HUDEP-2 (cell line): ENCODE measurements around the gene SEPSECS.
A peak's percentile ranks its signal among the peaks of the same experiment; 100 is the strongest.
"Not testable (repeated sequence)": the region's sequence is repeated elsewhere in the genome, so short reads cannot be mapped to it uniquely, and the experiment has no call there.

Experiments
- DNase-seq, 76 experiments: peaks; one replicate each; lab custom pipeline; 2025; ENCODE audit not compliant: unreplicated experiment in 76 of 76; lab: John Stamatoyannopoulos, UW

SEPSECS gene

DNA sequence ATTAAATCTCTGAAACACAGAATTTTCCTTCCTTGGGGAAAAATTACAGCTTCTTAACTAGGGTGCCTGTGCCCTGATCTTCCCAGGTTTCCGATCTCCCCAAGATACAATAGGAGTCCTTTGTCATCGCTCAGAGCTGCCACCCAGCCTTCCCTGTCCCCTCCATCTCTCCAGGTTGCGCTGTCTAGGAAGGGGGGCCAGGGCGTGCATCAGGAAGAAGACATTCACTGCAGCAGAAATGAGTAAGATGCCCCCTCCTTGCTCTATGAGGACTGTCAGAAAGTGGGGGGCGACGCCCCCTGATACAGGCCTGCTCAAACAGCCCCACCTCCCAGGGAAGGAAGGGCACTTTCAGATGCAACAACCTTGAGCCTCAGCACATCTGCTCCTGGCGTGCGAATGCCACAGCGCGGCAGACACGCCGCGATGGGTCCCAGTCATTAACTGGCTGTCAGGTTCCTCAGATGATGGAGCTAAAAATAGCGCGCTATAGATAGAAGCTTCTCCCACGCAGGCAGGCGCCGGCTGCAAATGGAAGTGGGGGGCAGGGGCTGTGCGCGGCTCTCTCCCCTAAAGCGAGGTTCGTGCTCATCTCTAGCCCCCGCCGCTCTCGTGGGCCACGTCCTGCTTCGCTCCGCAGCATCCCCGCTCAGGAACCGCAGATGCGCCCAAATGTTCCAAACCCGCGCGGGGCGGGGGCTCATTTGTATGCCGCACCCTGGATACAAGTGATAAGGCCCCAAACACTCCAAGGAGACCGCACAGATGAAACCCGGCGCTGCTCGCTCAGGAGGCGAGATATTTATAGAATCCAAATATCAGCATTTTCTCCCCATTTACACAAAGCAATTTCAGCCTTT is 71.9 kb downstream of the SEPSECS start:
- peak in 16 of 76 experiments; percentile 0 to 18 (median 6) for DNase-seq

DNA sequence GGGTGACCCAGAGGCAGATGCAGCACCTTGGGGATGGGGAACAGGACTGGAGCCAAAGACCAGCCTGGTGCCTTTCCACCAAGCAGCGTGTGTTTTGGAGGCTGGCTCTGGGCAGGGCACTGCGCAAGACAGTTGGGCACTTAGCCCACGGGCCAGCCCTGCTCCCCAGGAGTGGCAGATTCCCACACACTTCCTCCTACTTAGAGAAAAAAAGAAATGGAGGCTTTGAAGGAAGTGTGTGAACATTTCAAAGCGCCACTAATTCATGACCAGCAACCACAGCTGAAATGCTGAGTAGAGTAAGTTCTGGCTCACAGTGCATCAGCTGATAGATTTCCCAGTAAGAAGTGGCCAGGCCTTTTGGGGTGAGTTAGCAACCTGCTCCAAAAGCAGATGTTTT is 74.6 kb downstream of the SEPSECS start:
- DNase-seq, result no peak

DNA sequence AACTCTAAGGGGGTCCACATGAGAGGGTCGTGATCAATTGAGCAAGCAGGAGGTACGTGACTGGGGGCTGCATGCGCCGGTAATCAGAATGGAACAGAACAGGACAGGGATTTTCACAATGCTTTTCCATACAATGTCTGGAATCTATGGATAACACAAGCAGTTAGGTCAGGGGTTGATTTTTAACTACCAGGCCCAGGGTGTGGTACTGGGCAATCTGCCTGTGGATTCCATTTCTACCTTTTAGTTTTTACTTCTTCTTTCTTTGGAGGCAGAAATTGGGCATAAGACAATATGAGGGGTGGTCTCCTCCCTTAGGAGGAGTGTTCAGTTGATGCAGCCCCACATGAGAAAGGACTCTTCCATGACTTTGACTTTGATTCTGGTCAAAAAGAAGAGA is 76.8 kb downstream of the SEPSECS start:
- not testable (repeated sequence) for DNase-seq

DNA sequence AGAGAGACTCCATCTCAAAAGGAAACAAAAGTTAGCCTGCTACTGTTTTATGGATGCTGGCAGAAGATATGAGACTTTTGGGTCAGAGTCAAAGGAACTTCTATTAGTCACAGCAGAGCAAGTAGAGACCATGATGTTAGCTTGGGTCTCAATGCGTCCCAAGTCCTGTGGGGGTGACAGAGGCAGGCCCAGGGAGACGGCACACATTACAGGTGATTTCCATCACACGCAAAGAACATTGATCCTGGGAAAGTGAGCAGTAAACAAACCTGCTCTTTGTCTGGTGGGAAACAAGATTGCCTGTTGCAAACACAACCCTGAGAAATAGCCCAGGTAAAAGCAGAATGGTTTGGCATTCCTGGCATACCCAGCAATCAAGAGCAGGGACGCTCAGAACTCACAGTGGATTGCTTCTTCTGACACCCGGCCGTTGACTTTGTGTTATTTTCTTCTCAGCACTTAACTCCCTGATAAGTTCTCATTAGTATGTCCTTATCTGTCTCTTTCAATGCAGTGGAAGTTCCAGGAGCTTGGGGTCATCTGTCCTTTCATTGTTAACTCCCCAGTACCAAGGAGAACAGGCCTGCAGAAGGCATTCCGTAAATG is 78.3 kb downstream of the SEPSECS start:
- no peak for DNase-seq

DNA sequence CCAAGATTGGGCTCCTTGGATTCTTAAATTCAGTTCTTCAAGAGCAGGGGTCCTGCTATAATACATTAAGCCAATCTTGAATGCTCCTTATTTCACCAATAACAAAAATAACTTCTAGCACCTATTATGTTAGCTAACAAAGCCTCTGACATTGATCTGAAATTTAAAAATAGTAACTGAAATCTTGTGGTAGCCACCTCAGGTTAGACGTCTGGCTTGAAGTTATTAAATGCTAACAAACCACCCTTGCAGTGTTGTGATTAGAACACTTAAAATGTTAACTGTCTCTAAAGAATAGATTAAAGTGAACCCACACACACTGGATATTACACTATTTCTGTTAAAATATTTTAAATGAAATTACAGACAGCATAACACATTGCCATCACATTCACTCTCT is 79.7 kb downstream of the SEPSECS start:
- DNase-seq, result no peak

DNA sequence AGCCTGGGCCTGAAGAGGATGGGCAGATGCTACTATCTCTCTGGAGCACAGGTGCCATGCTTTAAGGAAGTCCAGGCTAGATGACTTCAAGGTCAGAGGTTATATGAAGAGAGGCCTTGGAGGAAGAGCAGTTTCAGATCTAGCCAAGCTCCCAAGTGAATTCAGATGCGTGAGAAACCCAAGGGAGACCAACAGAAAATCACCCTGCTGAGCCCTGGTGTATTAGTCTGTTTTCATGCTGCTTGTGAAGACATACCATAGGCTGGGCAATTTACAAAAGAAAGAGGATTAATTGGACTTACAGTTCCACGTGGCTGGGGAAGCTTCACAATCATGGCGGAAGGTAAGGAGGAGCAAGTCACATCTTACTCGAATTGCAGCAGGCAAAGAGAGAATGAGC is 81.7 kb downstream of the SEPSECS start:
- no peak for DNase-seq

DNA sequence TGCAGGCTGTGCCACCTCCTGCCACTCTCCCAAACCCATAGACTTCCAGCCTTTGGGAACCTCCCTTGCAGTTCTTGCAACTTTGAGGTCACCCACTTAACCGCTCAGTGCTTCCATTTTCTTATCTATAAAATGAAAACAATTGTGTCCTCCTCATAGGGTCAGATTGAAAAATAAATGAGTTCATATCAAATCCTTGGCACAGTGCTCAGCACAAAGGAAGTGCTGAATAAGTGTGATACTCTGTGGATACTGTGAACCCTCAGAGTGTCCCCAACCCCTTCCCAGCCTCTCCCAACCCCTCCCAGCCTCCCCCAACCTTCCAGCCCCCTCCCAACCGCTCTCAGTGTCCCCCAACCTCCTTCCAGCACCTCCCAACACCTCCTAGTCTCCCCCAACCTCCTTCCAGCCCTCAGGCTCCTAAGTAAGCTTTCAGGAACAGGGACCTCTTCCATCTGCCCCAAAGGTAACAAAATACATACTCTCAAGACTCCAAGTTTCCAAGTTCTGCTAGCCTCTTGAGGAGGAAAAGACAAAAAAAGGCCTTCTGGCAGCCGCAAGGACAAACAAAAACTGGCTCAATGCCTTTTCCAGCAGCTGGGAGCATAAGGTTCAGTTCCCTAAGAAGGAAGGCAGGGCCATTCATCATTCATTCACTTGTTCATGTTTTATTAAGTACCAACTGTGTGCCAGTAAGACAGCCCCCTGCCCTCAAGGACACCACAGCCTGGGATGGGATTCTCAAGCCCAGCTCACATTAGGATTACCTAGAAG is 83.4 kb downstream of the SEPSECS start:
- DNase-seq, result no peak

DNA sequence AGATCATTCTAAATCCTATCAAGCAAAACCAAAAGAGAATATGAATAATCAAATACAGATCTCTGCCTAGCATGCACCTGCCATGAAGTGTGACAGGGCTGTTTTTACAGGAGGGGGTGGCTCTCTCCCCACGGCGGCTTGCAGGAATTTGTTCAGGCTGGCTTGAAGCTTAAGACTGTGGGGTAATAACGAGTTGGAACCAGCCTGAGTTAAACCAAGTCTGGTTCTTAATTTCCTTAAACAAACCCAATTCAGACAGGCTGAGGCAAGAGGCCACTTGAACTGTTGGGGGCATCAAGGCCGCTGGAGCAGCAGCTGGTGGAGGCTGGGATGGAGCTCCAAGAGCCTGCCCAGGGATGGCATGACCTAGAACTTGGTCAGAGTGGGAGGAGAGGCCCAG is 84.4 kb downstream of the SEPSECS start:
- DNase-seq, result no peak

DNA sequence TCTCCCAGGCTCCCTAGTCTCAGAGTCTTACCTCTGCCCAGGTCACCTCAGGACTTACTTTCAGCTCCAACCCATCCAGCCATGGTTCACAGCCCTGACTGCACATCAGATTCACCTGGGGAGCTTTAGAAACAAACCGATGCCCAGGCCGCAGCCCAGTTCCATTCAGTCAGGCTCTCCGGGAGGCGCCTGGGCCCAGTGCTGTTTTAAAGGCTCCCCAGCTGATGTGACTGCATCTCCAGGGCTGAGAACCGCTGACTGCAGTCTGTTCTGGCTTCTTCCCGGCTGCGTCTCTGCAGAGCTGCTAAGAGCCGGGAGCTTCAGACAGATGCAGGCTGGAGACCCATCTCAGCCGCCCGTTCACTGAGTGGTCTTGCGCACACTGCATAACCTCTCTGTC is 85.1 kb downstream of the SEPSECS start:
- DNase-seq, result no peak

DNA sequence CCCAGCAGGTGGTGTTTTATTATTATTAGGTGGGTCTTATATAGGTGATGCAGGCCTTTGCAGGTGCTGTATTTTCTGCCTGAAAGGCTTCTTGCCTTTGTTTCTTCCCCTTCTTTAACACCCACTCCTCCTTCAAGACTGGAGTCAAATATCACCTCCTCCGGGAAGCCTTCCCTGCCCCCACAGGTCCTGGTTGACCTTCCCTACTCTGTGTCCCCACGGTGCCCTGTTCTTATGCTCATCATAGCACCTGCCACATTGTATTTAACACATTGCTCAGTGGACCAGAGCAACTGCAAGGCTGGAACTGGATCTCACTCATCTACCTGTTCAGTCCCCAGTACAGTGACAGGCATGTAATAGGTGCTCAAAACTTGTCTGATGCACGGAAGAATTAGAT is 89.7 kb downstream of the SEPSECS start:
- no peak for DNase-seq
